PC-3 (cell line): ENCODE data around the gene SNCA. TPM values are rescaled to one million over a fixed set of nuclear protein-coding genes. Genes with fewer than 3 reads are reported as not detected.

Experiments
- ATAC-seq: fragments of 200-7000 bp; cut with Tn5 transposase; 2 replicates; pipeline ENCODE4 v1.9.1; 2020; ENCODE audit warnings: mild to moderate bottlenecking, moderate library complexity
- BruUV-seq: library from RNA; stranded (reverse); fragments of 400-500 nt; replicated peaks from 2 replicates; lab custom pipeline; 2021; lab: Mats Ljungman, UMichigan
- CTCF ChIA-PET: fragments of 300-600 bp; sonication (Branson Sonifier 250); formaldehyde crosslinking; loops from one replicate; lab custom pipeline; 2022; ENCODE audit warnings: antibody characterized with exemption; lab: Charles Lee
- POLR2A ChIA-PET: fragments of 300-600 bp; sonication (Branson Sonifier 250); formaldehyde crosslinking; loops from one replicate; lab custom pipeline; 2022; ENCODE audit warnings: antibody characterized with exemption; ENCODE audit not compliant: unreplicated experiment; lab: Charles Lee
- DNase-seq: peaks from one replicate; pipeline ENCODE4 v3.0.0-alpha.2; 2015
- H2AFZ ChIP-seq: fragments of 300-600 bp; sonication (generic); 2 replicates; pipeline ENCODE4 v1.6.0; 2016; ENCODE audit warnings: antibody characterized with exemption, low read length
- H3F3A ChIP-seq: fragments of 300-600 bp; sonication (generic); one replicate; pipeline ENCODE4 v1.6.0; 2017; ENCODE audit warnings: antibody characterized with exemption, low read length, control low read depth, mild to moderate bottlenecking; ENCODE audit not compliant: unreplicated experiment
- H3K27ac ChIP-seq: fragments of 300-600 bp; sonication (generic); 2 replicates; pipeline ENCODE4 v1.5.1; 2016; ENCODE audit warnings: mild to moderate bottlenecking, low read length
- H3K27me3 ChIP-seq: fragments of 300-600 bp; sonication (generic); 2 replicates; pipeline ENCODE4 v1.6.1; 2016; ENCODE audit warnings: low read length, mixed read lengths
- H3K36me3 ChIP-seq: fragments of 300-600 bp; sonication (generic); 2 replicates; pipeline ENCODE4 v1.6.1; 2016; ENCODE audit warnings: low read depth, mixed run types, low read length, mixed read lengths
- H3K4me1 ChIP-seq: fragments of 300-600 bp; sonication (generic); 2 replicates; pipeline ENCODE4 v1.5.1; 2016; ENCODE audit warnings: low read length; ENCODE audit not compliant: insufficient read depth
- H3K4me2 ChIP-seq: fragments of 300-600 bp; sonication (generic); 2 replicates; pipeline ENCODE4 v1.6.0; 2016; ENCODE audit warnings: low read length
- H3K4me3 ChIP-seq: fragments of 300-600 bp; sonication (generic); 2 replicates; pipeline ENCODE4 v1.5.1; 2016; ENCODE audit warnings: mild to moderate bottlenecking, low read length, mixed read lengths
- H3K79me2 ChIP-seq: fragments of 300-600 bp; sonication (generic); 2 replicates; pipeline ENCODE4 v1.6.1; 2017; ENCODE audit warnings: low read length, mixed read lengths
- H3K9ac ChIP-seq: fragments of 300-600 bp; sonication (generic); 2 replicates; pipeline ENCODE4 v1.6.0; 2016; ENCODE audit warnings: mild to moderate bottlenecking, low read length
- H3K9me2 ChIP-seq: fragments of 300-600 bp; sonication (generic); replicated peaks from 2 replicates; pipeline ENCODE4 v1.6.1; 2016; ENCODE audit warnings: mixed run types, low read length, mixed read lengths
- H3K9me3 ChIP-seq: fragments of 300-600 bp; sonication (generic); 2 replicates; pipeline ENCODE4 v1.6.1; 2016; ENCODE audit warnings: low read length, mixed read lengths
- H4K20me1 ChIP-seq: fragments of 300-600 bp; sonication (generic); 2 replicates; pipeline ENCODE4 v1.6.1; 2016; ENCODE audit warnings: low read length, mixed read lengths
- EZH2 ChIP-seq: fragments of 300-600 bp; sonication (generic); IDR thresholded peaks from one replicate; pipeline ENCODE4 v1.6.1; 2017; ENCODE audit warnings: antibody characterized with exemption, mild to moderate bottlenecking, low read length; ENCODE audit not compliant: unreplicated experiment
- EZH2phosphoT487 ChIP-seq: fragments of 300-600 bp; sonication (generic); IDR thresholded peaks from 2 replicates; pipeline ENCODE4 v1.6.1; 2018; ENCODE audit warnings: mild to moderate bottlenecking, antibody characterized with exemption, low read length, borderline replicate concordance
- intact Hi-C: fragments of 100-400 bp; cut with micrococcal nuclease; formaldehyde crosslinking; loops from 2 replicates; pipeline ENCODE4 v1.9.0; 2023
- total RNA-seq: library from RNA; depleted of rRNA; stranded (reverse); fragments of >200 nt; gene quantifications from 2 replicates; pipeline ENCODE4 v1.2.3, GENCODE V29; 2014
- TF ChIP-seq, protein P1 (sequence below): fragments of 300-600 bp; sonication (generic); conservative IDR thresholded peaks from 2 replicates; pipeline ENCODE4 v1.5.1; 2017; ENCODE audit warnings: antibody characterized with exemption, low read depth, mild to moderate bottlenecking, low read length

Gene SNCA
- total RNA-seq, 1 experiment from 2014 or later, result 1.2 TPM

DNA sequence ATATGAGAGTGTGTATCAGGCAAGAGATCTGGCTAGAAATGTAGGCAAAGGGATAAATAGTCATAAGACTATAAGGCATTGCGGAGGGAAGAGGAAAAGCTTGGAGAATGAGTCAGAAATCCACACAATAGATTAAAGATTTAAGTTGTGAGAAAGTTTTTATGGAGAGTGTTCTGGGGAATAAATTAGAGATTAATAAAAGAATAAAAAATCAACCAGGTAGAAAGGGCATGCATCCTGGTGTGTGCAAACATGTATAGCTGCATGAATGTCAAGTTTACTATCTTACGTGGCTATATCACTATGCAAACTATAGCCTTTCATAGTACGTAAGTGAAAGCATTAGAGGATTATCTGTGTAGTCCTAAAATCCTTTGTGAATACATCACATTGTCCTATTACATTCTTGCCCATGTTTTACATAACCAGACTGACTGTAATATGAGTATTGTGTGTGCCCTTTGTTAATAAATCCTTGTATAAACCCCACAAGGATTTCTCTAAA is 36.9 kb downstream of the SNCA start:
- Histone ChIP-seq H3K27ac (peak overlapping the region; percentile 100), H3K4me2 (peak overlapping the region; percentile 79)

DNA sequence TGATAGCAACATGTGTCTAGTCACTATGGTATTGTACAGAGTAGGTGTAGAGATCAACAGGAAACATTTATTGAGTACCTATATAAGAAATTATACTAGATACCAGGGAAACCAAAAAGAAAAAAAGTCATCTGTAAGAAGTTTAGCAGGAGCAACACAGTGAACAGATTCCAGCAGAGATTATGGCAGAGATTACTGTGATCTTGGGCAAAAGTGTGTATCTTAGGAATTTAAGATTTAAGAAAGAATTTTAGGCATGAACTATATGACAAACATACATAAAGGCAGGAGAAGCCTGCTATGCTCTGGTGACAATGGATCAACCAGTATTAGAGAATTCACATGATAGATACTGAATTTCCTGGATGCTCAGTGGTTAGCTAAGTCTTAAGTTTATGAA is 37.9 kb downstream of the SNCA start:
- CTCF ChIA-PET, result no interaction called here
- no peaks in the 10 kb centered on the region for H4K20me1 ChIP-seq
- no peak overlapping the region for H2AFZ ChIP-seq
- no peak overlapping the region for H3K4me3 ChIP-seq
- DNase-seq (no peak), ATAC-seq (no peak)
- BruUV-seq, result no TSS peak
- no peaks in the 10 kb centered on the region for H3K9me2 ChIP-seq
- H3K27ac ChIP-seq, result peak overlapping the region; percentile 100
- TF ChIP-seq EZH2 (no peak), EZH2phosphoT487 (no peak)
- TF ChIP-seq, protein P1, sequence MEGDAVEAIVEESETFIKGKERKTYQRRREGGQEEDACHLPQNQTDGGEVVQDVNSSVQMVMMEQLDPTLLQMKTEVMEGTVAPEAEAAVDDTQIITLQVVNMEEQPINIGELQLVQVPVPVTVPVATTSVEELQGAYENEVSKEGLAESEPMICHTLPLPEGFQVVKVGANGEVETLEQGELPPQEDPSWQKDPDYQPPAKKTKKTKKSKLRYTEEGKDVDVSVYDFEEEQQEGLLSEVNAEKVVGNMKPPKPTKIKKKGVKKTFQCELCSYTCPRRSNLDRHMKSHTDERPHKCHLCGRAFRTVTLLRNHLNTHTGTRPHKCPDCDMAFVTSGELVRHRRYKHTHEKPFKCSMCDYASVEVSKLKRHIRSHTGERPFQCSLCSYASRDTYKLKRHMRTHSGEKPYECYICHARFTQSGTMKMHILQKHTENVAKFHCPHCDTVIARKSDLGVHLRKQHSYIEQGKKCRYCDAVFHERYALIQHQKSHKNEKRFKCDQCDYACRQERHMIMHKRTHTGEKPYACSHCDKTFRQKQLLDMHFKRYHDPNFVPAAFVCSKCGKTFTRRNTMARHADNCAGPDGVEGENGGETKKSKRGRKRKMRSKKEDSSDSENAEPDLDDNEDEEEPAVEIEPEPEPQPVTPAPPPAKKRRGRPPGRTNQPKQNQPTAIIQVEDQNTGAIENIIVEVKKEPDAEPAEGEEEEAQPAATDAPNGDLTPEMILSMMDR, result no peak
- no peaks in the 10 kb centered on the region for H3K27me3 ChIP-seq
- POLR2A ChIA-PET, result no interaction called here
- H3F3A ChIP-seq, result no peaks in the 10 kb centered on the region
- peaks cover 26% of the 10 kb centered on the region for H3K4me1 ChIP-seq
- intact Hi-C loops, result no loop called here
- H3K9ac ChIP-seq, result peak overlapping the region; percentile 84
- no peaks in the 10 kb centered on the region for H3K9me3 ChIP-seq
- H3K79me2 ChIP-seq, result no peaks in the 10 kb centered on the region
- H3K36me3 ChIP-seq, result no peaks in the 10 kb centered on the region
- H3K4me2 ChIP-seq, result peak overlapping the region; percentile 79

More for the DNA sequence above, 36.9 kb downstream of the SNCA start:
- peak; percentile 74 for ATAC-seq
- Histone ChIP-seq H3K4me3 (peak overlapping the region; percentile 52; the same call in 1 of the 2 replicates), H3K27me3 (no peaks in the 10 kb centered on the region), H3K9ac (peak overlapping the region; percentile 95), H3K9me3 (no peaks in the 10 kb centered on the region), H4K20me1 (no peaks in the 10 kb centered on the region), H2AFZ (no peak overlapping the region), H3K79me2 (no peaks in the 10 kb centered on the region), H3K4me1 (peaks cover 26% of the 10 kb centered on the region), H3F3A (no peaks in the 10 kb centered on the region), H3K9me2 (no peaks in the 10 kb centered on the region), H3K36me3 (no peaks in the 10 kb centered on the region)
- CTCF ChIA-PET, result no interaction called here
- intact Hi-C loops, result loop anchor here (5.0 kb wide), 1 partner anchor 143 kb away; no protein-coding TSS in a partner anchor
- peak; percentile 72 for DNase-seq
- no TSS peak for BruUV-seq
- POLR2A ChIA-PET, result interaction anchor here (0.5 kb wide), 2 partner anchors 539 to 598 kb away, joined by 6 read pairs; no protein-coding TSS in a partner anchor
- TF ChIP-seq EZH2, result no peak
- TF ChIP-seq, protein P1, result no peak
- TF ChIP-seq EZH2phosphoT487, result no peak

DNA sequence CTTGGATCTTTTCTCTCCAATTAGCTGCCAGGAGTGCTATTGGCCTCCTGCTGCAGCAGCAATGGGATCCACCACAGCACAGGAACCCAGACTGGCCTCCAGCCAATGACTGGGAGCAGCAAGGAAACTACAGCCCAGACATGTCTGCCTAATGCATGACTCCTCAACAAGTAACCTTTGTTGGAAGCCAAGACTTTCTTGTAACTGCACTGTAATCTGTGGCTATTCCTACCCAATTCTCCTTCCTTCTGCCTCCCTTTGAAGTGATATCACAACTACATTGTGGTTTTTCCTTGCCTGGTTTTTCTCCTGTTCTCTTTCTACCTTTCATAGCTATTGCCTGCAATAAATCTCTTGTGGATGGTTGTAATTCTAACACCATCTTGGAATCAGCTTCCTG is 39.8 kb downstream of the SNCA start:
- DNase-seq (peak; percentile 21), ATAC-seq (no peak)
- Histone ChIP-seq H3K9me2 (no peaks in the 10 kb centered on the region), H3K79me2 (no peaks in the 10 kb centered on the region), H3K27ac (peak overlapping the region; percentile 45), H2AFZ (no peak overlapping the region), H3K4me2 (no peak overlapping the region), H3K36me3 (no peaks in the 10 kb centered on the region), H3K9ac (no peak overlapping the region; the same call in 1 of the 2 replicates), H3K4me1 (peaks cover 26% of the 10 kb centered on the region), H3K27me3 (no peaks in the 10 kb centered on the region), H3K9me3 (no peaks in the 10 kb centered on the region), H3F3A (no peaks in the 10 kb centered on the region), H4K20me1 (no peaks in the 10 kb centered on the region), H3K4me3 (no peak overlapping the region)
- no TSS peak for BruUV-seq
- CTCF ChIA-PET, result no interaction called here
- POLR2A ChIA-PET, result no interaction called here
- intact Hi-C loops, result no loop called here
- TF ChIP-seq EZH2phosphoT487 (no peak), EZH2 (no peak)
- TF ChIP-seq, protein P1, result no peak
